Smooth muscle cell (in vitro differentiated cells): Measurements from ENCODE around the gene CLTA. TPM values are rescaled to one million over a fixed set of nuclear protein-coding genes. Genes with fewer than 3 reads are reported as not detected.

Source experiments
- DNase-seq: peaks from one replicate; lab custom pipeline; 2025; ENCODE audit not compliant: unreplicated experiment; lab: John Stamatoyannopoulos, UW
- H2AFZ ChIP-seq: fragments of 200-600 bp; sonication (generic); 2 replicates; pipeline ENCODE4 v1.6.0; 2016; ENCODE audit warnings: antibody characterized with exemption, low read depth, mild to moderate bottlenecking
- H3F3A ChIP-seq: fragments of 200-600 bp; sonication (generic); 2 replicates; pipeline ENCODE4 v1.6.0; 2017; ENCODE audit warnings: antibody characterized with exemption, low read depth
- H3K27ac ChIP-seq: fragments of 200-600 bp; sonication (generic); 2 replicates; pipeline ENCODE4 v1.5.1; 2016; ENCODE audit warnings: low read depth, mild to moderate bottlenecking
- H3K27me3 ChIP-seq: fragments of 200-600 bp; sonication (generic); 2 replicates; pipeline ENCODE4 v1.6.1; 2016; ENCODE audit warnings: low read depth, mild to moderate bottlenecking
- H3K36me3 ChIP-seq: fragments of 200-600 bp; sonication (generic); 2 replicates; pipeline ENCODE4 v1.5.1; 2016; ENCODE audit warnings: low read depth
- H3K4me1 ChIP-seq: fragments of 200-600 bp; sonication (generic); 2 replicates; pipeline ENCODE4 v1.5.1; 2016; ENCODE audit warnings: low read depth
- H3K4me2 ChIP-seq: fragments of 200-600 bp; sonication (generic); 2 replicates; pipeline ENCODE4 v1.6.0; 2016; ENCODE audit warnings: mild to moderate bottlenecking
- H3K4me3 ChIP-seq: fragments of 200-600 bp; sonication (generic); 2 replicates; pipeline ENCODE4 v1.5.1; 2016; ENCODE audit warnings: mild to moderate bottlenecking
- H3K79me2 ChIP-seq: fragments of 200-600 bp; sonication (generic); 2 replicates; pipeline ENCODE4 v1.6.0; 2016; ENCODE audit warnings: low read depth, mild to moderate bottlenecking
- H3K9ac ChIP-seq: fragments of 200-600 bp; sonication (generic); 2 replicates; pipeline ENCODE4 v1.6.0; 2016; ENCODE audit warnings: low read depth
- H3K9me3 ChIP-seq: fragments of 200-600 bp; sonication (generic); replicated peaks from 2 replicates; pipeline ENCODE4 v1.5.1; 2016; ENCODE audit warnings: low read depth
- H4K20me1 ChIP-seq: fragments of 200-600 bp; sonication (generic); 2 replicates; pipeline ENCODE4 v1.6.0; 2016; ENCODE audit warnings: low read depth
- CTCF ChIP-seq: fragments of 200-600 bp; sonication (generic); IDR thresholded peaks from 2 replicates; pipeline ENCODE4 v1.5.1; 2017; ENCODE audit warnings: borderline replicate concordance, mild to moderate bottlenecking, antibody characterized with exemption; ENCODE audit not compliant: insufficient read depth, poor library complexity, severe bottlenecking
- WGBS: methylation state at CpG from one replicate; pipeline ENCODE4 v1.1.7; 2016; ENCODE audit warnings: low lambda C conversion rate; 5-methylcytosine and 5-hydroxymethylcytosine counted together
- polyA plus RNA-seq: library from polyadenylated mRNA; unstranded; fragments of >200 nt; fragmentation: Nextera tagmentation; extraction: Ambion mirVana; gene quantifications from 2 replicates; pipeline ENCODE4 v1.2.1, GENCODE V29; 2016
- total RNA-seq: library from RNA; depleted of rRNA; stranded (reverse); fragments of >200 nt; gene quantifications from 2 replicates; pipeline ENCODE4 v1.2.3, GENCODE V29; 2014

Gene CLTA
- total and polyA plus RNA-seq, 2 experiments from 2014 or later, result 206 to 226 TPM

- peaks cover 19% of the 10 kb centered on the region for H3K79me2 ChIP-seq
- H3K27ac ChIP-seq, result peak overlapping the region; percentile 74
- H3F3A ChIP-seq, result peaks cover 41% of the 10 kb centered on the region
- H3K4me1 ChIP-seq, result peaks cover 7% of the 10 kb centered on the region
- H4K20me1 ChIP-seq, result peaks cover 69% of the 10 kb centered on the region
- no peak for TF ChIP-seq CTCF
- H3K4me3 ChIP-seq, result no peak overlapping the region
- no peak overlapping the region for H2AFZ ChIP-seq
- no peaks in the 10 kb centered on the region for H3K27me3 ChIP-seq
- H3K36me3 ChIP-seq, result peaks cover 3% of the 10 kb centered on the region
- DNase-seq, result no peak
- H3K9ac ChIP-seq, result no peak overlapping the region
- H3K9me3 ChIP-seq, result no peaks in the 10 kb centered on the region
- H3K4me2 ChIP-seq, result peak overlapping the region; percentile 14
Measured at GRCh38 chr9:36214571-36214970, 23.9 kb downstream of the CLTA start.

GRCh38 chr9:36217256-36217968, 26.7 kb downstream of the CLTA start:
- Histone ChIP-seq H3K79me2 (peaks cover 5% of the 10 kb centered on the region), H2AFZ (no peak overlapping the region), H3K4me2 (no peak overlapping the region), H3K36me3 (peaks cover 5% of the 10 kb centered on the region), H3F3A (peaks cover 39% of the 10 kb centered on the region), H3K27me3 (no peaks in the 10 kb centered on the region), H3K4me1 (peaks cover 7% of the 10 kb centered on the region), H4K20me1 (peaks cover 53% of the 10 kb centered on the region), H3K9me3 (no peaks in the 10 kb centered on the region), H3K27ac (no peak overlapping the region), H3K4me3 (no peak overlapping the region), H3K9ac (no peak overlapping the region)
- WGBS, result 95% methylated on average over 13 of the region's 13 CpGs
- TF ChIP-seq CTCF, result no peak
- no peak for DNase-seq

- Histone ChIP-seq H3K79me2 (peaks cover 5% of the 10 kb centered on the region), H3K9me3 (no peaks in the 10 kb centered on the region), H2AFZ (no peak overlapping the region), H3F3A (peaks cover 34% of the 10 kb centered on the region), H3K4me3 (no peak overlapping the region), H3K4me1 (peaks cover 7% of the 10 kb centered on the region), H3K9ac (no peak overlapping the region), H3K36me3 (peaks cover 11% of the 10 kb centered on the region), H3K4me2 (no peak overlapping the region), H4K20me1 (peaks cover 47% of the 10 kb centered on the region), H3K27ac (no peak overlapping the region), H3K27me3 (no peaks in the 10 kb centered on the region)
- no peak for DNase-seq
- WGBS, result 93% methylated on average over 5 of the region's 5 CpGs
- TF ChIP-seq CTCF, result no peak
Measured at GRCh38 chr9:36218011-36218410, 27.3 kb downstream of the CLTA start.

DNA sequence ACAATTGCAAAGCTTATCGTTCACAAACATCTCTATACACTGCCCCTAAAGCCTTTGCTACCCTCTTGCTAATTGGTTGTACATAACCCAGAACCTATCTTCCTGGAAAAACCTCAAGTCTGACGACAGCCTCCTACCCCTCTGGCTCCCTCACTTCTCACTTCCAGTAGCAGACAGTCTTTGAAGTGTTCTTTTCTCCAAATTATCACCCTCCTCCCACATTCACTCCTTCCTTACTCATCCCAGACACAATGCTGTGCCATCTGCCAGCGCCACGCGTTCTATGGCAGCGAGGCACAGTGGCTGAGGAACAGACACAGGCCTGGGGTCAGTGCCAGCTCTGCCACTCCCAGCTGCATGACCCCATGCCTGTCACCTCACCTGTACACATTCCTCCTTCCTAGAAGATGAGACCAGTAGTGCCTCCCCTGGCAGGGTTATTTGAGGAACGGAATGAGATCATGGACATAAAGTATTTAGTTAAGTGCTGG, 27.7 kb downstream of the CLTA start:
- Histone ChIP-seq H3K27ac (no peak overlapping the region), H3K36me3 (peaks cover 16% of the 10 kb centered on the region), H3K9me3 (no peaks in the 10 kb centered on the region)

More for the DNA sequence above, 27.7 kb downstream of the CLTA start:
- H3K9ac ChIP-seq, result no peak overlapping the region
- WGBS, result 86% methylated on average over 7 of the region's 7 CpGs
- peaks cover 30% of the 10 kb centered on the region for H3F3A ChIP-seq
- no peaks in the 10 kb centered on the region for H3K27me3 ChIP-seq
- H3K4me1 ChIP-seq, result peaks cover 7% of the 10 kb centered on the region
- no peak for DNase-seq
- TF ChIP-seq CTCF, result no peak
- no peak overlapping the region for H3K4me3 ChIP-seq
- H2AFZ ChIP-seq, result no peak overlapping the region
- H4K20me1 ChIP-seq, result peaks cover 42% of the 10 kb centered on the region
- H3K79me2 ChIP-seq, result peaks cover 5% of the 10 kb centered on the region
- H3K4me2 ChIP-seq, result no peak overlapping the region
